C4-2B (cell line): Measurements from ENCODE around the gene SH3BP2.

Experiments
- ZFX ChIP-seq: fragments of 450-650 bp; IDR thresholded peaks from 2 replicates; pipeline ENCODE4 v1.6.1; 2017
- TF ChIP-seq, protein P1 (sequence below): fragments of 450-650 bp; conservative IDR thresholded peaks from 2 replicates; pipeline ENCODE4 v1.5.1; 2017; ENCODE audit warnings: mild to moderate bottlenecking

DNA sequence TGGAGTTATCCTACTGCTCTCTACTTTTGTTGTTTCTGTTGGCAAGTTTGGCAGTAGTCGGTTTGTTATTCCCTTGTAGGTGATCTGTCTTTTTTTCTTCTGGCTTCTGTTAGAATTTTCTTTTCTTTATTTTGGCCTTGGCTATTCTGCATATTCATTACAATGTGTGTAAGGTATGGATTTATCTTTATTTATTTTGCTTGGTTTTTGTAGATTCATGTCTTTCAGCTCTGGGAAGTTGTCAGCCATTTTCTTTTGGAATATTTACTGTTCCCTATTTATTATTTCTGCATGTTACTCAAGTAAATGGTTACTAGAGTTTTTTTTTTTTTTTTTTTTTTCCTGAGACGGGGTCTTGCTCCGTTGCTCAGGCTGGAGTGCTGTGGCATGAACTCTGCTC lies 63.4 kb downstream of the SH3BP2 start:
- TF ChIP-seq, protein P1, sequence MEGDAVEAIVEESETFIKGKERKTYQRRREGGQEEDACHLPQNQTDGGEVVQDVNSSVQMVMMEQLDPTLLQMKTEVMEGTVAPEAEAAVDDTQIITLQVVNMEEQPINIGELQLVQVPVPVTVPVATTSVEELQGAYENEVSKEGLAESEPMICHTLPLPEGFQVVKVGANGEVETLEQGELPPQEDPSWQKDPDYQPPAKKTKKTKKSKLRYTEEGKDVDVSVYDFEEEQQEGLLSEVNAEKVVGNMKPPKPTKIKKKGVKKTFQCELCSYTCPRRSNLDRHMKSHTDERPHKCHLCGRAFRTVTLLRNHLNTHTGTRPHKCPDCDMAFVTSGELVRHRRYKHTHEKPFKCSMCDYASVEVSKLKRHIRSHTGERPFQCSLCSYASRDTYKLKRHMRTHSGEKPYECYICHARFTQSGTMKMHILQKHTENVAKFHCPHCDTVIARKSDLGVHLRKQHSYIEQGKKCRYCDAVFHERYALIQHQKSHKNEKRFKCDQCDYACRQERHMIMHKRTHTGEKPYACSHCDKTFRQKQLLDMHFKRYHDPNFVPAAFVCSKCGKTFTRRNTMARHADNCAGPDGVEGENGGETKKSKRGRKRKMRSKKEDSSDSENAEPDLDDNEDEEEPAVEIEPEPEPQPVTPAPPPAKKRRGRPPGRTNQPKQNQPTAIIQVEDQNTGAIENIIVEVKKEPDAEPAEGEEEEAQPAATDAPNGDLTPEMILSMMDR = no peak
- TF ChIP-seq ZFX = no peak
